SU-DHL-6 (cell line): Measurements from ENCODE around the gene MNAT1.

Experiments
- H2AFZ ChIP-seq: fragments of 200-600 bp; sonication (generic); 2 replicates; pipeline ENCODE4 v1.6.1; 2014; ENCODE audit warnings: low read depth, mild to moderate bottlenecking, moderate library complexity, mixed read lengths, antibody characterized with exemption, low read length; ENCODE audit not compliant: severe bottlenecking
- H3F3A ChIP-seq: fragments of 200-600 bp; shearing (Covaris generic); 2 replicates; pipeline ENCODE4 v1.6.0; 2016; ENCODE audit warnings: antibody characterized with exemption, mild to moderate bottlenecking; ENCODE audit not compliant: insufficient read depth
- H3K27ac ChIP-seq: fragments of 200-600 bp; sonication (generic); 2 replicates; pipeline ENCODE4 v1.5.1; 2016; ENCODE audit warnings: low read depth, mild to moderate bottlenecking, low read length, moderate library complexity, mixed read lengths
- H3K27me3 ChIP-seq: fragments of 200-600 bp; sonication (generic), shearing (Covaris generic); 2 replicates; pipeline ENCODE4 v1.6.0; 2014; ENCODE audit warnings: mild to moderate bottlenecking, low read length
- H3K36me3 ChIP-seq: fragments of 200-600 bp; sonication (generic); 2 replicates; pipeline ENCODE4 v1.6.1; 2014; ENCODE audit warnings: mild to moderate bottlenecking, low read length, mixed read lengths
- H3K4me2 ChIP-seq: fragments of 300-600, 200-600 bp; shearing (Covaris generic), sonication (generic); 2 replicates; pipeline ENCODE4 v1.6.0; 2014; ENCODE audit warnings: low read length, low read depth, mild to moderate bottlenecking; ENCODE audit not compliant: poor library complexity, severe bottlenecking
- H3K4me3 ChIP-seq: fragments of 200-600 bp; sonication (generic); 2 replicates; pipeline ENCODE4 v1.5.1; 2014; ENCODE audit warnings: antibody characterized with exemption, low read length, mild to moderate bottlenecking, mixed read lengths; ENCODE audit not compliant: insufficient read depth, poor library complexity, severe bottlenecking
- H3K79me2 ChIP-seq: fragments of 200-600 bp; sonication (generic); 2 replicates; pipeline ENCODE4 v1.6.1; 2014; ENCODE audit warnings: mild to moderate bottlenecking, low read length, moderate library complexity; ENCODE audit not compliant: insufficient read depth
- H3K9ac ChIP-seq: fragments of 200-600 bp; sonication (generic); 2 replicates; pipeline ENCODE4 v1.7.0; 2014; ENCODE audit warnings: mild to moderate bottlenecking, low read length
- H3K9me2 ChIP-seq: fragments of 200-600 bp; sonication (generic); replicated peaks from 2 replicates; pipeline ENCODE4 v1.6.1; 2014; ENCODE audit warnings: low read length; ENCODE audit not compliant: insufficient read depth
- H3K9me3 ChIP-seq: fragments of 200-600 bp; sonication (generic); 2 replicates; pipeline ENCODE4 v1.6.1; 2014; ENCODE audit warnings: low read length, mixed read lengths; ENCODE audit not compliant: insufficient read depth
- H4K20me1 ChIP-seq: fragments of 200-600 bp; sonication (generic); 2 replicates; pipeline ENCODE4 v1.6.1; 2014; ENCODE audit warnings: low read depth, mild to moderate bottlenecking, antibody characterized with exemption, low read length, moderate library complexity, mixed read lengths
- EZH2phosphoT487 ChIP-seq: fragments of 200-600 bp; sonication (generic), shearing (Covaris generic); conservative IDR thresholded peaks from 2 replicates; pipeline ENCODE4 v1.6.1; 2018; ENCODE audit warnings: mild to moderate bottlenecking, antibody characterized with exemption, low read length, moderate library complexity, mixed read lengths
- TF ChIP-seq, protein P1 (sequence below): fragments of 200-600 bp; sonication (generic); IDR thresholded peaks from one replicate; pipeline ENCODE4 v1.5.1; 2017; ENCODE audit warnings: antibody characterized with exemption, mild to moderate bottlenecking, low read length, moderate library complexity; ENCODE audit not compliant: insufficient read depth, poor library complexity, severe bottlenecking

Gene MNAT1

DNA sequence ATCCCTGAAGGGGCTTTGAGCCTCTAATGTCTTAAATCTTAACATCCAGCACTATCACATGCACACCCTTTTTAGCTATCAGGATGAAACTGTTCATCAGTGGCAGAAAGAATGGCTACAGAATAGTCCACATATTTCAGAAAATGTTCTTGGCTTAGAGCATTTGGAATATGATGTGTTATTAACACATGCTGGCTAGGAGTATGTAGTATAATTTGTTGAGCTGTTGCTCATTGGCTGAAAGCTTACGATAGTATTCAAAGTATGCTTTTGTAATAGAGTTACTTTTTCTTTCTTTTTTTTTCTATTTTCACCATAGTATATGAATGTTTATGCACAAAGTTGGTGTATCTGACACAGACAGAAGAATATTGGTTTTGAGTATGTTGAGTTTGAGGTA is 55.1 kb downstream of the MNAT1 start:
- H3K9ac ChIP-seq: no peak overlapping the region

DNA sequence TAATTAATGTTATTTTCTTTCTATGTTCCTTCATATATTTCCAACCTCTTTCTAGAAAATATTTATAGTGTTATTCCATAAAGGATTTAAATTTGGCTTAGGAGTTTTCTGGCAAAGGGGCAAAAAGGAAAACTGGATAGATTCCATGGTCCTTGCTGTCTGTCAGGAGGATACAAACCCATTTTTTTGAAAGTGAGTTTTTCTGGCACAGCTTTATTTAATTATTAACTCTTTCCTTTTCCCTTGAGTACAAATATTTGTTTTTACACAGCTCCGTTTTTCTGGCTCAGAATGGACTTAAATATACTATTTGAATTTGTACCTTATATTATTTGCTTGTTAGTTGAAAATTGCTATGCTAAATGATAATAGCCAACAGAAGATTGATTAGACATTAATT is 56.3 kb downstream of the MNAT1 start:
- no peaks in the 10 kb centered on the region for H3K9me3 ChIP-seq
- H3K27me3 ChIP-seq: no peaks in the 10 kb centered on the region
- TF ChIP-seq, protein P1, sequence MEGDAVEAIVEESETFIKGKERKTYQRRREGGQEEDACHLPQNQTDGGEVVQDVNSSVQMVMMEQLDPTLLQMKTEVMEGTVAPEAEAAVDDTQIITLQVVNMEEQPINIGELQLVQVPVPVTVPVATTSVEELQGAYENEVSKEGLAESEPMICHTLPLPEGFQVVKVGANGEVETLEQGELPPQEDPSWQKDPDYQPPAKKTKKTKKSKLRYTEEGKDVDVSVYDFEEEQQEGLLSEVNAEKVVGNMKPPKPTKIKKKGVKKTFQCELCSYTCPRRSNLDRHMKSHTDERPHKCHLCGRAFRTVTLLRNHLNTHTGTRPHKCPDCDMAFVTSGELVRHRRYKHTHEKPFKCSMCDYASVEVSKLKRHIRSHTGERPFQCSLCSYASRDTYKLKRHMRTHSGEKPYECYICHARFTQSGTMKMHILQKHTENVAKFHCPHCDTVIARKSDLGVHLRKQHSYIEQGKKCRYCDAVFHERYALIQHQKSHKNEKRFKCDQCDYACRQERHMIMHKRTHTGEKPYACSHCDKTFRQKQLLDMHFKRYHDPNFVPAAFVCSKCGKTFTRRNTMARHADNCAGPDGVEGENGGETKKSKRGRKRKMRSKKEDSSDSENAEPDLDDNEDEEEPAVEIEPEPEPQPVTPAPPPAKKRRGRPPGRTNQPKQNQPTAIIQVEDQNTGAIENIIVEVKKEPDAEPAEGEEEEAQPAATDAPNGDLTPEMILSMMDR: no peak
- TF ChIP-seq EZH2phosphoT487: no peak
- H3K36me3 ChIP-seq: no peaks in the 10 kb centered on the region; the same call in 1 of the 2 replicates
- H3K9me2 ChIP-seq: no peaks in the 10 kb centered on the region
- no peaks in the 10 kb centered on the region for H3F3A ChIP-seq
- no peak overlapping the region for H3K27ac ChIP-seq
- no peaks in the 10 kb centered on the region; the same call in 1 of the 2 replicates for H3K79me2 ChIP-seq
- no peaks in the 10 kb centered on the region for H4K20me1 ChIP-seq
- H3K4me2 ChIP-seq: no peak overlapping the region
- H3K9ac ChIP-seq: no peak overlapping the region
- H2AFZ ChIP-seq: no peak overlapping the region
- no peak overlapping the region for H3K4me3 ChIP-seq

More for the DNA sequence above, 55.1 kb downstream of the MNAT1 start:
- H2AFZ ChIP-seq: no peak overlapping the region
- H3K36me3 ChIP-seq: no peaks in the 10 kb centered on the region; the same call in 1 of the 2 replicates
- H3K4me3 ChIP-seq: no peak overlapping the region
- H3K9me3 ChIP-seq: no peaks in the 10 kb centered on the region
- H3F3A ChIP-seq: no peaks in the 10 kb centered on the region
- TF ChIP-seq, protein P1: no peak
- no peak for TF ChIP-seq EZH2phosphoT487
- no peaks in the 10 kb centered on the region for H3K27me3 ChIP-seq
- no peaks in the 10 kb centered on the region for H3K9me2 ChIP-seq
- no peaks in the 10 kb centered on the region for H4K20me1 ChIP-seq
- H3K79me2 ChIP-seq: no peaks in the 10 kb centered on the region; the same call in 1 of the 2 replicates
- H3K4me2 ChIP-seq: no peak overlapping the region
- H3K27ac ChIP-seq: no peak overlapping the region

DNA sequence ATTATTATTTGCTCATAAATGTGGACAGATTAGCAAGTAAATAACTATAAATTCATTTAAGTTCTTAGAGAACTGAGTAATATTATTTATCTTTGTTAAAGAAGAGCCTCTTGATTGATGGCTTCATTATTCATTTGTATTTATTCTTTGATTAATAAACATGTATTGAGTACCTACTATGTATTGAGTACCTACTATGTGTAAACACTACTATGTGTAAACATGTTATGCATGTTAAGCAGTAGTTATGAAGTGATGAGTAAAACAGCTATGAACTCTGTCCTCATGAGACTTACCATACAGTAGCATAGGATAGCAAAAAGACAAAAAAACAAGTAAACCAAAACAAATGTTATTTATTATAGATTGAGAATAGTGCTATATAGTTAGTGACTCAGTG is 61.9 kb downstream of the MNAT1 start:
- no peaks in the 10 kb centered on the region; the same call in 1 of the 2 replicates for H3K79me2 ChIP-seq
- no peak overlapping the region for H3K27ac ChIP-seq
- H3K9ac ChIP-seq: no peak overlapping the region
- no peak overlapping the region for H2AFZ ChIP-seq
- no peaks in the 10 kb centered on the region for H4K20me1 ChIP-seq
- no peak overlapping the region for H3K4me3 ChIP-seq
- H3K9me3 ChIP-seq: no peaks in the 10 kb centered on the region
- H3F3A ChIP-seq: no peaks in the 10 kb centered on the region
- H3K9me2 ChIP-seq: no peaks in the 10 kb centered on the region
- TF ChIP-seq EZH2phosphoT487: no peak
- TF ChIP-seq, protein P1: no peak
- no peaks in the 10 kb centered on the region for H3K27me3 ChIP-seq
- H3K4me2 ChIP-seq: no peak overlapping the region
- H3K36me3 ChIP-seq: peaks cover 15% of the 10 kb centered on the region
